ENCODE data around the gene ZNF155.

DNA sequence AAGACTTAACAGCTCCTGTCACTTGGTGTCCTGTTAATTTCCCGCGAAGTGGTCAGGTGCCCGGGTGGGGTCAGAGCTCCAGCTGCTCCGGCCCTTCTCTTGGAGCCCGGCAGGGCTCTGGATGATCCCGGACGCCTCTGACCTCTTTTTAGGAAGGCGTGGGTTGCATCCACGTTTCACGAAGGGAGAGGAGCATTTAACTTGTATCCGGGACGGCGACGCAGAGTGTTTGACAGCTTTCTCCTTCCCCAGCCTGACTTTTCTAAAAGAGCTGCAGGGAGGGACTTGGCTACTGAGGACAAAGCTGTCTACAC is 656 bp downstream of the ZNF155 start:
- TF ChIP-seq, protein P1, sequence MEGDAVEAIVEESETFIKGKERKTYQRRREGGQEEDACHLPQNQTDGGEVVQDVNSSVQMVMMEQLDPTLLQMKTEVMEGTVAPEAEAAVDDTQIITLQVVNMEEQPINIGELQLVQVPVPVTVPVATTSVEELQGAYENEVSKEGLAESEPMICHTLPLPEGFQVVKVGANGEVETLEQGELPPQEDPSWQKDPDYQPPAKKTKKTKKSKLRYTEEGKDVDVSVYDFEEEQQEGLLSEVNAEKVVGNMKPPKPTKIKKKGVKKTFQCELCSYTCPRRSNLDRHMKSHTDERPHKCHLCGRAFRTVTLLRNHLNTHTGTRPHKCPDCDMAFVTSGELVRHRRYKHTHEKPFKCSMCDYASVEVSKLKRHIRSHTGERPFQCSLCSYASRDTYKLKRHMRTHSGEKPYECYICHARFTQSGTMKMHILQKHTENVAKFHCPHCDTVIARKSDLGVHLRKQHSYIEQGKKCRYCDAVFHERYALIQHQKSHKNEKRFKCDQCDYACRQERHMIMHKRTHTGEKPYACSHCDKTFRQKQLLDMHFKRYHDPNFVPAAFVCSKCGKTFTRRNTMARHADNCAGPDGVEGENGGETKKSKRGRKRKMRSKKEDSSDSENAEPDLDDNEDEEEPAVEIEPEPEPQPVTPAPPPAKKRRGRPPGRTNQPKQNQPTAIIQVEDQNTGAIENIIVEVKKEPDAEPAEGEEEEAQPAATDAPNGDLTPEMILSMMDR (IDR thresholded peaks at IDR 0.05) = no peak
- TF ChIP-seq POLR2A (IDR thresholded peaks at IDR 0.05) = no peak
